T-helper 1 cell (primary cell): ENCODE measurements around the gene DOCK1.

Experiments used
- DNase-seq, 5 donors: peaks; one replicate each; pipeline ENCODE4 v3.0.0-alpha.2; 2012 to 2020

The DOCK1 gene

GRCh38 chr10:127148933-127149220 lies 243.6 kb downstream of the DOCK1 start:
- no peak for DNase-seq

- no peak for DNase-seq
Measured at GRCh38 chr10:127149501-127150081, 244.4 kb downstream of the DOCK1 start.

- DNase-seq, result no peak
Measured at GRCh38 chr10:127150136-127150535, 244.9 kb downstream of the DOCK1 start.

- no peak for DNase-seq
Measured at GRCh38 chr10:127151541-127151940, 246.3 kb downstream of the DOCK1 start.

GRCh38 chr10:127151981-127152699 lies 246.9 kb downstream of the DOCK1 start:
- no peak for DNase-seq

- DNase-seq, result no peak
Measured at GRCh38 chr10:127153181-127153580, 248.0 kb downstream of the DOCK1 start.

GRCh38 chr10:127154831-127155620 lies 249.8 kb downstream of the DOCK1 start:
- no peak for DNase-seq

GRCh38 chr10:127157089-127157488 lies 251.9 kb downstream of the DOCK1 start:
- no peak for DNase-seq

- DNase-seq, result no peak
Measured at GRCh38 chr10:127157506-127158200, 252.4 kb downstream of the DOCK1 start.

- DNase-seq, result no peak
Measured at GRCh38 chr10:127158662-127159061, 253.4 kb downstream of the DOCK1 start.

GRCh38 chr10:127159648-127160245 lies 254.5 kb downstream of the DOCK1 start:
- no peak for DNase-seq

GRCh38 chr10:127161482-127161881 lies 256.3 kb downstream of the DOCK1 start:
- DNase-seq, result no peak

GRCh38 chr10:127162841-127163240 lies 257.6 kb downstream of the DOCK1 start:
- no peak for DNase-seq

- DNase-seq, result no peak
Measured at GRCh38 chr10:127168261-127168660, 263.0 kb downstream of the DOCK1 start.

GRCh38 chr10:127174866-127175265 lies 269.6 kb downstream of the DOCK1 start:
- no peak for DNase-seq

- no peak for DNase-seq
Measured at GRCh38 chr10:127175357-127176110, 270.3 kb downstream of the DOCK1 start.

- no peak for DNase-seq
Measured at GRCh38 chr10:127176649-127177048, 271.4 kb downstream of the DOCK1 start.

- no peak for DNase-seq
Measured at GRCh38 chr10:127179612-127180250, 274.5 kb downstream of the DOCK1 start.

GRCh38 chr10:127182161-127182560 lies 276.9 kb downstream of the DOCK1 start:
- no peak for DNase-seq

GRCh38 chr10:127184582-127184981 lies 279.4 kb downstream of the DOCK1 start:
- no peak for DNase-seq

GRCh38 chr10:127186813-127187212 lies 281.6 kb downstream of the DOCK1 start:
- no peak for DNase-seq

- no peak for DNase-seq
Measured at GRCh38 chr10:127189226-127189625, 284.0 kb downstream of the DOCK1 start.
